ENCODE data around the gene KCNJ2. TPM values are rescaled to one million over a fixed set of nuclear protein-coding genes. Genes with fewer than 3 reads are reported as not detected.
A peak's percentile ranks its signal among the peaks of the same experiment; 100 is the strongest.

Gene KCNJ2
- total RNA-seq = 33.5 TPM
- long read RNA-seq, partial matches to known transcripts = 0 of 1 reads
- long read RNA-seq, other reads (novel, unspliced or antisense) = 1 of 1 reads

- intact Hi-C loops (cut with DNase I) = loop anchor here (2.0 to 5.0 kb wide), 3 partner anchors 138 to 560 kb away; no protein-coding TSS in a partner anchor
- DNase-seq (ENCODE audit: low spot score) = peak; percentile 96
Observed at GRCh38 chr17:70168977-70169708, at the start of gene KCNJ2. Gene KCNJ2, plus strand, starts transcription at chr17:70169532. Its CDS starts 5,508 bp downstream, at chr17:70175040.

- DNase-seq (ENCODE audit: low spot score) = no peak
- intact Hi-C loops (cut with DNase I) = no loop called here
Observed at GRCh38 chr17:70119545-70119944, 49.8 kb upstream of the KCNJ2 start.

GRCh38 chr17:70119983-70120382 lies 49.3 kb upstream of the KCNJ2 start:
- no peak for DNase-seq (ENCODE audit: low spot score)
- intact Hi-C loops (cut with DNase I) = no loop called here

- intact Hi-C loops (cut with DNase I) = no loop called here
- no peak for DNase-seq (ENCODE audit: low spot score)
Observed at GRCh38 chr17:70120425-70120824, 48.9 kb upstream of the KCNJ2 start.

GRCh38 chr17:70121126-70121525 lies 48.2 kb upstream of the KCNJ2 start:
- DNase-seq (ENCODE audit: low spot score) = no peak
- intact Hi-C loops (cut with DNase I) = no loop called here

- DNase-seq (ENCODE audit: low spot score) = no peak
- intact Hi-C loops (cut with DNase I) = no loop called here
Observed at GRCh38 chr17:70123193-70123592, 46.1 kb upstream of the KCNJ2 start.

- DNase-seq (ENCODE audit: low spot score) = no peak
- intact Hi-C loops (cut with DNase I) = no loop called here
Observed at GRCh38 chr17:70124723-70125122, 44.6 kb upstream of the KCNJ2 start.

- no peak for DNase-seq (ENCODE audit: low spot score)
- intact Hi-C loops (cut with DNase I) = no loop called here
Observed at GRCh38 chr17:70127221-70127873, 42.0 kb upstream of the KCNJ2 start.

GRCh38 chr17:70128727-70129238 lies 40.5 kb upstream of the KCNJ2 start:
- intact Hi-C loops (cut with DNase I) = no loop called here
- DNase-seq (ENCODE audit: low spot score) = no peak

- intact Hi-C loops (cut with DNase I) = no loop called here
Observed at GRCh38 chr17:70130289-70130688, 39.0 kb upstream of the KCNJ2 start.

GRCh38 chr17:70132505-70132904 lies 36.8 kb upstream of the KCNJ2 start:
- no peak for DNase-seq (ENCODE audit: low spot score)
- intact Hi-C loops (cut with DNase I) = no loop called here

More at GRCh38 chr17:70130289-70130688, 39.0 kb upstream of the KCNJ2 start:
- DNase-seq (ENCODE audit: low spot score) = no peak

- intact Hi-C loops (cut with DNase I) = no loop called here
Observed at GRCh38 chr17:70134042-70134441, 35.3 kb upstream of the KCNJ2 start.

GRCh38 chr17:70134777-70135176 lies 34.6 kb upstream of the KCNJ2 start:
- no peak for DNase-seq (ENCODE audit: low spot score)
- intact Hi-C loops (cut with DNase I) = no loop called here

More at GRCh38 chr17:70134042-70134441, 35.3 kb upstream of the KCNJ2 start:
- DNase-seq (ENCODE audit: low spot score) = no peak

GRCh38 chr17:70136131-70136530 lies 33.2 kb upstream of the KCNJ2 start:
- DNase-seq (ENCODE audit: low spot score) = no peak
- intact Hi-C loops (cut with DNase I) = loop anchor here (2.0 kb wide), 1 partner anchor 527 kb away; no protein-coding TSS in a partner anchor

- DNase-seq (ENCODE audit: low spot score) = no peak
- intact Hi-C loops (cut with DNase I) = loop anchor here (2.0 kb wide), 1 partner anchor 529 kb away; no protein-coding TSS in a partner anchor
Observed at GRCh38 chr17:70137451-70138230, 31.7 kb upstream of the KCNJ2 start.

GRCh38 chr17:70138291-70138865 lies 31.0 kb upstream of the KCNJ2 start:
- no peak for DNase-seq (ENCODE audit: low spot score)
- intact Hi-C loops (cut with DNase I) = no loop called here

GRCh38 chr17:70139449-70139993 lies 29.8 kb upstream of the KCNJ2 start:
- intact Hi-C loops (cut with DNase I) = no loop called here
- DNase-seq (ENCODE audit: low spot score) = no peak

GRCh38 chr17:70144260-70144846 lies 25.0 kb upstream of the KCNJ2 start:
- DNase-seq (ENCODE audit: low spot score) = no peak
- intact Hi-C loops (cut with DNase I) = loop anchor here (2.0 kb wide), 1 partner anchor 576 kb away; no protein-coding TSS in a partner anchor

- intact Hi-C loops (cut with DNase I) = no loop called here
- DNase-seq (ENCODE audit: low spot score) = no peak
Observed at GRCh38 chr17:70153210-70153609, 16.1 kb upstream of the KCNJ2 start.
